Measurements from ENCODE around the gene C21orf91. TPM values are rescaled to one million over a fixed set of nuclear protein-coding genes. Genes with fewer than 3 reads are reported as not detected.

The C21orf91 gene
- total and polyA plus RNA-seq, 2 donors (not counting 3 experiments of a cell fraction or from before 2014, with no cell fraction given), result 1.3 to 4.2 TPM

GRCh38 chr21:17757671-17758070 is 61.5 kb downstream of the C21orf91 start:
- no peaks in the 10 kb centered on the region for H3K9me1 ChIP-seq (replicated peaks; ENCODE audit: control insufficient read depth, extremely low read depth, insufficient read depth, low read length)
- DNase-seq (ENCODE audit: low read depth, low spot score), result no peak
- H3K9ac ChIP-seq (replicated peaks; ENCODE audit: extremely low read depth, insufficient read depth, low read length), result no peak overlapping the region
- POLR2A ChIA-PET, result no interaction called here
- no peaks in the 10 kb centered on the region for H3K27me3 ChIP-seq (ENCODE audit: control insufficient read depth in 2 of 2, insufficient read depth in 2 of 2, low read length in 2 of 2)
- H3K4me3 ChIP-seq (replicated peaks in 1 of 3; ENCODE audit: insufficient read depth in 1 of 3, low read depth in 1 of 3, low read length in 3 of 3), result no peak overlapping the region
- H3K4me1 ChIP-seq (ENCODE audit: control insufficient read depth, extremely low read depth, insufficient read depth, low read length), result no peaks in the 10 kb centered on the region
- no peaks in the 10 kb centered on the region for H3K79me2 ChIP-seq (ENCODE audit: control insufficient read depth, insufficient read depth, low read length)
- H3K36me3 ChIP-seq (ENCODE audit: control insufficient read depth in 2 of 2, extremely low read depth in 1 of 2, insufficient read depth in 2 of 2, low read length in 2 of 2), result no peaks in the 10 kb centered on the region
- no peak overlapping the region for H3K4me2 ChIP-seq (ENCODE audit: insufficient read depth, low read length)
- no peaks in the 10 kb centered on the region for H4K20me1 ChIP-seq (replicated peaks; ENCODE audit: control insufficient read depth, extremely low read depth, insufficient read depth, low read length)
- intact Hi-C loops (cut with micrococcal nuclease), result no loop called here
- TF ChIP-seq MAX (IDR thresholded peaks at IDR 0.05; ENCODE audit: insufficient read depth, insufficient read length) (no peak), CTCF (IDR thresholded peaks at IDR 0.05; ENCODE audit: extremely low read depth in 1 of 2, insufficient read depth in 1 of 2, low read depth in 1 of 2, low read length in 2 of 2) (no peak), GATA2 (IDR thresholded peaks at IDR 0.05; ENCODE audit: insufficient read depth, insufficient read length, low read depth, low read length) (no peak), FOS (IDR thresholded peaks at IDR 0.05; ENCODE audit: borderline replicate concordance, insufficient read depth, low read length) (no peak), EZH2 (IDR thresholded peaks at IDR 0.05; ENCODE audit: borderline replicate concordance, low read depth, low read length, severe bottlenecking) (no peak), POLR2A (IDR thresholded peaks at IDR 0.05; ENCODE audit: low read depth, low read length) (no peak), MYC (IDR thresholded peaks at IDR 0.05; ENCODE audit: low read depth, low read length) (no peak), JUN (IDR thresholded peaks at IDR 0.05; ENCODE audit: borderline replicate concordance, insufficient read depth, insufficient read length, low read depth) (no peak), POLR2AphosphoS5 (IDR thresholded peaks at IDR 0.05; ENCODE audit: insufficient read depth, low read depth, low read length) (no peak)
- FAIRE-seq, result no peak
- no peak overlapping the region for H2AFZ ChIP-seq (ENCODE audit: low read depth, low read length)
- no peaks in the 10 kb centered on the region for H3K9me3 ChIP-seq (replicated peaks; ENCODE audit: control insufficient read depth, insufficient read depth, low read length)
- no peak overlapping the region for H3K27ac ChIP-seq (ENCODE audit: insufficient read depth, low read depth, low read length)
- BruUV-seq (replicated peaks), result no TSS peak
- dilution Hi-C loops (cut with MboI; ENCODE audit: extremely low pct_ligation_motif_present, low sequenced_read_pairs), result no loop called here
- CTCF ChIA-PET, result no interaction called here
